HepG2 (cell line): Measurements from ENCODE around the gene CTTNBP2NL. TPM values are rescaled to one million over a fixed set of nuclear protein-coding genes. Genes with fewer than 3 reads are reported as not detected.

ENCODE experiments used
- ATRX ChIP-seq: sonication (generic); formaldehyde crosslinking; IDR thresholded peaks from 2 replicates; pipeline ENCODE4 v1.4.0; 2020; ENCODE audit warnings: missing genetic modification reagents, borderline replicate concordance
- BORCS8-MEF2B ChIP-seq: sonication (generic); formaldehyde crosslinking; IDR thresholded peaks from 2 replicates; pipeline ENCODE4 v1.8.0; 2022; ENCODE audit warnings: mild to moderate bottlenecking, missing genetic modification reagents
- CEBPG ChIP-seq: IDR thresholded peaks from 2 replicates; pipeline ENCODE4 v1.6.1; 2016
- FOXA1 ChIP-seq, 2 experiments: fragments of 450-650 bp in 1 of 2; sonication (generic) in 1 of 2; formaldehyde crosslinking in 1 of 2; IDR thresholded peaks; 2 replicates each; pipeline versions ENCODE4 v1.4.0 to v1.6.1; 2016 to 2020; ENCODE audit warnings: missing genetic modification reagents in 1 of 2
- FOXK2 ChIP-seq: fragments of 450-650 bp; IDR thresholded peaks from 2 replicates; pipeline ENCODE4 v1.6.1; 2016
- IKZF1 ChIP-seq: fragments of 450-650 bp; IDR thresholded peaks from 2 replicates; pipeline ENCODE4 v1.7.1; 2016
- ISX ChIP-seq: sonication (generic); formaldehyde crosslinking; conservative IDR thresholded peaks from 2 replicates; pipeline ENCODE4 v1.5.0; 2020; ENCODE audit warnings: missing genetic modification reagents
- SAFB2 ChIP-seq: sonication (generic); formaldehyde crosslinking; IDR thresholded peaks from 2 replicates; pipeline ENCODE4 v1.5.1; 2020; ENCODE audit warnings: missing genetic modification reagents, low read depth, mild to moderate bottlenecking, borderline replicate concordance
- SYNCRIP ChIP-seq: fragments of 200-400 bp; formaldehyde crosslinking; IDR thresholded peaks from 2 replicates; pipeline ENCODE4 v1.6.1; 2018; ENCODE audit warnings: mild to moderate bottlenecking, low read depth, low read length; ENCODE audit not compliant: insufficient read depth
- TOE1 ChIP-seq: sonication (generic); formaldehyde crosslinking; IDR thresholded peaks from 2 replicates; pipeline ENCODE4 v1.4.0; 2020; ENCODE audit warnings: mild to moderate bottlenecking, missing genetic modification reagents
- TOPORS ChIP-seq: sonication (generic); formaldehyde crosslinking; IDR thresholded peaks from 2 replicates; pipeline ENCODE4 v1.8.0; 2023; ENCODE audit warnings: mild to moderate bottlenecking, missing genetic modification reagents
- ZEB1 ChIP-seq: IDR thresholded peaks from 2 replicates; pipeline ENCODE4 v1.6.1; 2012; ENCODE audit warnings: mild to moderate bottlenecking, low read depth, inconsistent platforms; ENCODE audit not compliant: insufficient replicate concordance
- ZNF143 ChIP-seq: sonication (generic); formaldehyde crosslinking; IDR thresholded peaks from 2 replicates; pipeline ENCODE4 v1.4.0; 2020; ENCODE audit warnings: missing genetic modification reagents
- ZNF230 ChIP-seq: sonication (generic); formaldehyde crosslinking; IDR thresholded peaks from 2 replicates; pipeline ENCODE4 v1.4.0; 2020; ENCODE audit warnings: mild to moderate bottlenecking, missing genetic modification reagents
- ZNF274 ChIP-seq: sonication (generic); formaldehyde crosslinking; IDR thresholded peaks from 2 replicates; pipeline ENCODE4 v1.5.1; 2020; ENCODE audit warnings: mild to moderate bottlenecking, missing genetic modification reagents
- ZNF383 ChIP-seq: sonication (generic); formaldehyde crosslinking; IDR thresholded peaks from 2 replicates; pipeline ENCODE4 v1.4.0; 2020; ENCODE audit warnings: missing genetic modification reagents, mild to moderate bottlenecking, borderline replicate concordance
- ZNF564 ChIP-seq: sonication (generic); formaldehyde crosslinking; IDR thresholded peaks from 2 replicates; pipeline ENCODE4 v1.8.1; 2023; ENCODE audit warnings: mild to moderate bottlenecking, missing genetic modification reagents
- ZNF709 ChIP-seq: sonication (generic); formaldehyde crosslinking; IDR thresholded peaks from 2 replicates; pipeline ENCODE4 v1.5.0; 2020; ENCODE audit warnings: mild to moderate bottlenecking, missing genetic modification reagents
- polyA plus RNA-seq, 8 experiments: library from polyadenylated mRNA; depleted of rRNA in 3 of 8; stranded (reverse) in 7 of 8; unstranded in 1 of 8; fragments of >200 nt; fragmentation: Illumina TruSeq in 4 of 8; extraction: Trizol in 4 of 8; gene quantifications; 2 replicates each; pipeline versions ENCODE4 v1.2.1 to v1.2.3, GENCODE V29; 2011 to 2016; ENCODE audit warnings: low read depth in 4 of 8, missing spikeins in 1 of 8, mixed read lengths in 1 of 8; ENCODE audit not compliant: insufficient read depth in 1 of 8
- total RNA-seq, 5 experiments: library from RNA; depleted of rRNA; stranded (reverse); fragments of >200 nt; fragmentation: Illumina TruSeq; extraction: Trizol; gene quantifications; 2 replicates each; pipeline ENCODE4 v1.2.3, GENCODE V29; 2016; ENCODE audit warnings: low read depth in 1 of 5
- TF ChIP-seq, protein P1 (sequence below): IDR thresholded peaks from 2 replicates; pipeline ENCODE4 v1.6.1; 2016; ENCODE audit warnings: missing compliant biosample characterization, missing genetic modification reagents, borderline replicate concordance
- TF ChIP-seq, protein P2 (sequence below): sonication (generic); formaldehyde crosslinking; conservative IDR thresholded peaks from 2 replicates; pipeline ENCODE4 v1.4.0; 2020; ENCODE audit warnings: missing genetic modification reagents
- TF ChIP-seq, protein P3 (sequence below): sonication (generic); formaldehyde crosslinking; IDR thresholded peaks from 2 replicates; pipeline ENCODE4 v1.4.0; 2020; ENCODE audit warnings: mild to moderate bottlenecking, missing genetic modification reagents
- TF ChIP-seq, protein P4 (sequence below): sonication (generic); formaldehyde crosslinking; IDR thresholded peaks from 2 replicates; pipeline ENCODE4 v1.4.0; 2020; ENCODE audit warnings: missing genetic modification reagents
- TF ChIP-seq, protein P5 (sequence below): sonication (generic); formaldehyde crosslinking; IDR thresholded peaks from 2 replicates; pipeline ENCODE4 v1.4.0; 2020; ENCODE audit warnings: missing genetic modification reagents, borderline replicate concordance

CTTNBP2NL gene
- total and polyA plus RNA-seq, 2 of the 13 experiments (the other 11 are each of a cell fraction or from before 2014, with no cell fraction given), result 2.1 to 4.1 TPM

DNA sequence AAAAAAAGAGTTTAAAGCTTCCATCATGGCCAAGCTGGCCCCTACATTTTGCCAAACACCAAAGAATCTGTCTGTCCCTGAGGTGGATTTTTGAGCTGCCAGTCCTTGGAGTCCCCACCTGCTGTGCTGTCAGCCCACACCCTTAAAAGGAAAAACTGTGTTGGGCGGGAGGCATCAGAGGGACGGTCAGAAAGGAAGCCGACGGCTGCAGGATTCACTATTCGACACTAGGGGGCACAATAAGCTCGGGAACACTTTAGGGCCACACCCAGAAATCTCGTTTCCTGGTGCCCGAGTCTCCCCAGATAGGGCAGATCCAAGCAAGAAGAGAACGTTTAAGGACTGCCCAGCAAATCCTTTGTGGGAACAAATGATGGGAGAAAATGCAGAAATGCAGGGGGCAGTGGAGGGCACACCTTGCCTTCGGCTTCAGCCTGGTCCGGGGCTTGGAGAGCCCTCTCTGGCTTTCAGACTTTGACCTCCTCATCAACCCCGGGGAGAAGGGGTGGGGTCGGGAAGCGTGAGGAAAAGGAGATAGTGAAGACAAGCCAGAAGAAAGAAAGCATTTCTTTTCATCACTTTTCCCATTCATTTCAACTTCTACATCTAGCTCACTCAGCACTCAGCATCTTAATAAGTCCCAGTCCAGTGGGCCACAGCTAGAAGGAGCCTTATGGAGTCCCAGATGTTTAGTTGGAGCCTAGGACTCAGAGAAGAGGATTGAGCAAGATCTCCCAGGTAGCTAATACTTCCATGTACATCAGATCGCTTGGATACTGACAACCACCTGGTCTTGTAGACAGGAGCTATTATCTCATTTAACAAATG, 5.0 kb upstream of the CTTNBP2NL start (continued):
- TF ChIP-seq, protein P1, sequence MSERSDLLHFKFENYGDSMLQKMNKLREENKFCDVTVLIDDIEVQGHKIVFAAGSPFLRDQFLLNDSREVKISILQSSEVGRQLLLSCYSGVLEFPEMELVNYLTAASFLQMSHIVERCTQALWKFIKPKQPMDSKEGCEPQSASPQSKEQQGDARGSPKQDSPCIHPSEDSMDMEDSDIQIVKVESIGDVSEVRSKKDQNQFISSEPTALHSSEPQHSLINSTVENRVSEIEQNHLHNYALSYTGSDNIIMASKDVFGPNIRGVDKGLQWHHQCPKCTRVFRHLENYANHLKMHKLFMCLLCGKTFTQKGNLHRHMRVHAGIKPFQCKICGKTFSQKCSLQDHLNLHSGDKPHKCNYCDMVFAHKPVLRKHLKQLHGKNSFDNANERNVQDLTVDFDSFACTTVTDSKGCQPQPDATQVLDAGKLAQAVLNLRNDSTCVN (CRISPR knock-in tag), result 0 out of 2 replicates have a peak, but pooled peaks have one; percentile 17
- TF ChIP-seq FOXA1 (IDR thresholded peaks at IDR 0.05), result no peak
- no peak for TF ChIP-seq FOXA1 (CRISPR knock-in tag; IDR thresholded peaks at IDR 0.05)
- TF ChIP-seq ZEB1, result peak; percentile 25
- TF ChIP-seq ZNF143, result no peak
- TF ChIP-seq ATRX, result no peak
- no peak for TF ChIP-seq BORCS8-MEF2B (CRISPR knock-in tag)
- TF ChIP-seq TOE1 (CRISPR knock-in tag), result no peak
- TF ChIP-seq, protein P2, sequence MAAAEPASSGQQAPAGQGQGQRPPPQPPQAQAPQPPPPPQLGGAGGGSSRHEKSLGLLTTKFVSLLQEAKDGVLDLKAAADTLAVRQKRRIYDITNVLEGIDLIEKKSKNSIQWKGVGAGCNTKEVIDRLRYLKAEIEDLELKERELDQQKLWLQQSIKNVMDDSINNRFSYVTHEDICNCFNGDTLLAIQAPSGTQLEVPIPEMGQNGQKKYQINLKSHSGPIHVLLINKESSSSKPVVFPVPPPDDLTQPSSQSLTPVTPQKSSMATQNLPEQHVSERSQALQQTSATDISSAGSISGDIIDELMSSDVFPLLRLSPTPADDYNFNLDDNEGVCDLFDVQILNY (CRISPR knock-in tag), result no peak
- no peak for TF ChIP-seq ZNF709 (CRISPR knock-in tag)
- TF ChIP-seq ISX (CRISPR knock-in tag), result no peak
- TF ChIP-seq FOXK2, result no peak
- TF ChIP-seq, protein P3, sequence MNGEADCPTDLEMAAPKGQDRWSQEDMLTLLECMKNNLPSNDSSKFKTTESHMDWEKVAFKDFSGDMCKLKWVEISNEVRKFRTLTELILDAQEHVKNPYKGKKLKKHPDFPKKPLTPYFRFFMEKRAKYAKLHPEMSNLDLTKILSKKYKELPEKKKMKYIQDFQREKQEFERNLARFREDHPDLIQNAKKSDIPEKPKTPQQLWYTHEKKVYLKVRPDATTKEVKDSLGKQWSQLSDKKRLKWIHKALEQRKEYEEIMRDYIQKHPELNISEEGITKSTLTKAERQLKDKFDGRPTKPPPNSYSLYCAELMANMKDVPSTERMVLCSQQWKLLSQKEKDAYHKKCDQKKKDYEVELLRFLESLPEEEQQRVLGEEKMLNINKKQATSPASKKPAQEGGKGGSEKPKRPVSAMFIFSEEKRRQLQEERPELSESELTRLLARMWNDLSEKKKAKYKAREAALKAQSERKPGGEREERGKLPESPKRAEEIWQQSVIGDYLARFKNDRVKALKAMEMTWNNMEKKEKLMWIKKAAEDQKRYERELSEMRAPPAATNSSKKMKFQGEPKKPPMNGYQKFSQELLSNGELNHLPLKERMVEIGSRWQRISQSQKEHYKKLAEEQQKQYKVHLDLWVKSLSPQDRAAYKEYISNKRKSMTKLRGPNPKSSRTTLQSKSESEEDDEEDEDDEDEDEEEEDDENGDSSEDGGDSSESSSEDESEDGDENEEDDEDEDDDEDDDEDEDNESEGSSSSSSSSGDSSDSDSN, result no peak
- no peak for TF ChIP-seq IKZF1
- no peak for TF ChIP-seq TOPORS (CRISPR knock-in tag)
- TF ChIP-seq, protein P4, sequence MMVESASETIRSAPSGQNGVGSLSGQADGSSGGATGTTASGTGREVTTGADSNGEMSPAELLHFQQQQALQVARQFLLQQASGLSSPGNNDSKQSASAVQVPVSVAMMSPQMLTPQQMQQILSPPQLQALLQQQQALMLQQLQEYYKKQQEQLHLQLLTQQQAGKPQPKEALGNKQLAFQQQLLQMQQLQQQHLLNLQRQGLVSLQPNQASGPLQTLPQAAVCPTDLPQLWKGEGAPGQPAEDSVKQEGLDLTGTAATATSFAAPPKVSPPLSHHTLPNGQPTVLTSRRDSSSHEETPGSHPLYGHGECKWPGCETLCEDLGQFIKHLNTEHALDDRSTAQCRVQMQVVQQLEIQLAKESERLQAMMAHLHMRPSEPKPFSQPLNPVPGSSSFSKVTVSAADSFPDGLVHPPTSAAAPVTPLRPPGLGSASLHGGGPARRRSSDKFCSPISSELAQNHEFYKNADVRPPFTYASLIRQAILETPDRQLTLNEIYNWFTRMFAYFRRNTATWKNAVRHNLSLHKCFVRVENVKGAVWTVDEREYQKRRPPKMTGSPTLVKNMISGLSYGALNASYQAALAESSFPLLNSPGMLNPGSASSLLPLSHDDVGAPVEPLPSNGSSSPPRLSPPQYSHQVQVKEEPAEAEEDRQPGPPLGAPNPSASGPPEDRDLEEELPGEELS, result 0 out of 2 replicates have a peak, but pooled peaks have one; percentile 18
- no peak for TF ChIP-seq SYNCRIP
- TF ChIP-seq ZNF383 (CRISPR knock-in tag), result no peak
- TF ChIP-seq ZNF564, result peak; percentile 59; the same call in 1 of the 2 replicates
- 0 out of 2 replicates have a peak, but pooled peaks have one; percentile 13 for TF ChIP-seq CEBPG
- TF ChIP-seq SAFB2 (CRISPR knock-in tag), result no peak
- TF ChIP-seq ZNF274, result no peak
- TF ChIP-seq, protein P5, sequence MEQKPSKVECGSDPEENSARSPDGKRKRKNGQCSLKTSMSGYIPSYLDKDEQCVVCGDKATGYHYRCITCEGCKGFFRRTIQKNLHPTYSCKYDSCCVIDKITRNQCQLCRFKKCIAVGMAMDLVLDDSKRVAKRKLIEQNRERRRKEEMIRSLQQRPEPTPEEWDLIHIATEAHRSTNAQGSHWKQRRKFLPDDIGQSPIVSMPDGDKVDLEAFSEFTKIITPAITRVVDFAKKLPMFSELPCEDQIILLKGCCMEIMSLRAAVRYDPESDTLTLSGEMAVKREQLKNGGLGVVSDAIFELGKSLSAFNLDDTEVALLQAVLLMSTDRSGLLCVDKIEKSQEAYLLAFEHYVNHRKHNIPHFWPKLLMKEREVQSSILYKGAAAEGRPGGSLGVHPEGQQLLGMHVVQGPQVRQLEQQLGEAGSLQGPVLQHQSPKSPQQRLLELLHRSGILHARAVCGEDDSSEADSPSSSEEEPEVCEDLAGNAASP (CRISPR knock-in tag), result 0 out of 2 replicates have a peak, but pooled peaks have one; percentile 17
- TF ChIP-seq ZNF230 (CRISPR knock-in tag), result no peak
